Fibroblast of lung (primary cell): Measurements from ENCODE around the gene EEFSEC.

Experiments
- EZH2 ChIP-seq: IDR thresholded peaks from 2 replicates; pipeline ENCODE4 v1.5.1; 2012; ENCODE audit warnings: low read length, control low read depth, mild to moderate bottlenecking; ENCODE audit errors: missing control alignments
- TF ChIP-seq, protein P1 (sequence below), 2 donors: IDR thresholded peaks in 1 of 2; conservative IDR thresholded peaks in 1 of 2; 1 replicate in 1 of 2; 2 replicates in 1 of 2; pipeline ENCODE4 v1.5.1; 2011 to 2012; ENCODE audit warnings: low read length in 2 of 2, control low read depth in 1 of 2, inconsistent platforms in 1 of 2, low read depth in 1 of 2, mild to moderate bottlenecking in 1 of 2

DNA sequence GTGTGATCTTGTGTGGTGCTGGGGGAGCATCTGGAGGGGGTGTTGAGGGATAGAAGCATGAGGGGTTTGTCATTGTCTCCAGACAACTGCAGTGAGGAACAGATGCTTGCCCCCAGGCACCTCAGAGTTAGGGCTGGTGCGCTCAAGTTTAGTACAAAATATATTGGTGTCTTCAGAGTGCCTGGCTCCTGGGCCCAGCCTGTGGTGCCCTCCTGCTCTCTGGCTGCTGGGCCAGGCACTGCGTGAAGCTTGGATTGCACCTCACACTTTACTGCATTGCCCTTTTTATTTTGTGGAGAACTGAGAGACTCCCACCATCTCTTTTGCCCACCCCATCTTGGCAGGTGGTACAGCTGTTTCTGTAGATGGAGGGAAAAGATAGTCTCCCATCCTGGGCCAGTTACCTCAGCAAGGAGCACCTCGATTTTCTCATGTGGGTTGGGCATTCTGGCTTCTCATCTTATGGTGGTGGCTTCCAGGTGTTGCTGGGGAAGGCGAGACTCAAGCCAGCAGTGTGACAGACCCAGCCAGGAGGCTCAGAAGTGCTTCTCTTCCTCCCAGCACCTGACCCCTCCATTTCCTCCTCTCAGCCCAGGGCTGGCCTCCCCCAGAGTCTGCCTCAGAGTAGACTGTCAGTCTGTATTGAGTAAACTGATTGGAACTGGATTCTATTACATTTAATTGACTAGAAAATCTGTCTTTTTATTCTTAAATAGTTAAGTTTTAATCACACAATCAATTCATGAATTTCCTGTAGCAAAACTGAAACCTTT is 173.0 kb downstream of the EEFSEC start:
- TF ChIP-seq EZH2, result no peak
- TF ChIP-seq, protein P1, sequence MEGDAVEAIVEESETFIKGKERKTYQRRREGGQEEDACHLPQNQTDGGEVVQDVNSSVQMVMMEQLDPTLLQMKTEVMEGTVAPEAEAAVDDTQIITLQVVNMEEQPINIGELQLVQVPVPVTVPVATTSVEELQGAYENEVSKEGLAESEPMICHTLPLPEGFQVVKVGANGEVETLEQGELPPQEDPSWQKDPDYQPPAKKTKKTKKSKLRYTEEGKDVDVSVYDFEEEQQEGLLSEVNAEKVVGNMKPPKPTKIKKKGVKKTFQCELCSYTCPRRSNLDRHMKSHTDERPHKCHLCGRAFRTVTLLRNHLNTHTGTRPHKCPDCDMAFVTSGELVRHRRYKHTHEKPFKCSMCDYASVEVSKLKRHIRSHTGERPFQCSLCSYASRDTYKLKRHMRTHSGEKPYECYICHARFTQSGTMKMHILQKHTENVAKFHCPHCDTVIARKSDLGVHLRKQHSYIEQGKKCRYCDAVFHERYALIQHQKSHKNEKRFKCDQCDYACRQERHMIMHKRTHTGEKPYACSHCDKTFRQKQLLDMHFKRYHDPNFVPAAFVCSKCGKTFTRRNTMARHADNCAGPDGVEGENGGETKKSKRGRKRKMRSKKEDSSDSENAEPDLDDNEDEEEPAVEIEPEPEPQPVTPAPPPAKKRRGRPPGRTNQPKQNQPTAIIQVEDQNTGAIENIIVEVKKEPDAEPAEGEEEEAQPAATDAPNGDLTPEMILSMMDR (conservative IDR thresholded peaks at IDR 0.05 in 1 of 2, IDR thresholded peaks at IDR 0.05 in 1 of 2; ENCODE audit: low read depth in 1 of 2, low read length in 2 of 2), result no peak
